GM19395 (cell line): ENCODE data around the gene MAGED4.
"Not testable (repeated sequence)": the region's sequence is repeated elsewhere in the genome, so short reads cannot be mapped to it uniquely, and the experiment has no call there.

Experiments used
- ATAC-seq: cut with Tn5 transposase; IDR thresholded peaks from one replicate; pipeline ENCODE4 v1.9.1; 2021; ENCODE audit warnings: mild to moderate bottlenecking, moderate library complexity; ENCODE audit not compliant: unreplicated experiment

Gene MAGED4, protein sequence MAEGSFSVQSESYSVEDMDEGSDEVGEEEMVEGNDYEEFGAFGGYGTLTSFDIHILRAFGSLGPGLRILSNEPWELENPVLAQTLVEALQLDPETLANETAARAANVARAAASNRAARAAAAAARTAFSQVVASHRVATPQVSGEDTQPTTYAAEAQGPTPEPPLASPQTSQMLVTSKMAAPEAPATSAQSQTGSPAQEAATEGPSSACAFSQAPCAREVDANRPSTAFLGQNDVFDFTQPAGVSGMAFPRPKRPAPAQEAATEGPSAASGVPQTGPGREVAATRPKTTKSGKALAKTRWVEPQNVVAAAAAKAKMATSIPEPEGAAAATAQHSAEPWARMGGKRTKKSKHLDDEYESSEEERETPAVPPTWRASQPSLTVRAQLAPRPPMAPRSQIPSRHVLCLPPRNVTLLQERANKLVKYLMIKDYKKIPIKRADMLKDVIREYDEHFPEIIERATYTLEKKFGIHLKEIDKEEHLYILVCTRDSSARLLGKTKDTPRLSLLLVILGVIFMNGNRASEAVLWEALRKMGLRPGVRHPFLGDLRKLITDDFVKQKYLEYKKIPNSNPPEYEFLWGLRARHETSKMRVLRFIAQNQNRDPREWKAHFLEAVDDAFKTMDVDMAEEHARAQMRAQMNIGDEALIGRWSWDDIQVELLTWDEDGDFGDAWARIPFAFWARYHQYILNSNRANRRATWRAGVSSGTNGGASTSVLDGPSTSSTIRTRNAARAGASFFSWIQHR

DNA sequence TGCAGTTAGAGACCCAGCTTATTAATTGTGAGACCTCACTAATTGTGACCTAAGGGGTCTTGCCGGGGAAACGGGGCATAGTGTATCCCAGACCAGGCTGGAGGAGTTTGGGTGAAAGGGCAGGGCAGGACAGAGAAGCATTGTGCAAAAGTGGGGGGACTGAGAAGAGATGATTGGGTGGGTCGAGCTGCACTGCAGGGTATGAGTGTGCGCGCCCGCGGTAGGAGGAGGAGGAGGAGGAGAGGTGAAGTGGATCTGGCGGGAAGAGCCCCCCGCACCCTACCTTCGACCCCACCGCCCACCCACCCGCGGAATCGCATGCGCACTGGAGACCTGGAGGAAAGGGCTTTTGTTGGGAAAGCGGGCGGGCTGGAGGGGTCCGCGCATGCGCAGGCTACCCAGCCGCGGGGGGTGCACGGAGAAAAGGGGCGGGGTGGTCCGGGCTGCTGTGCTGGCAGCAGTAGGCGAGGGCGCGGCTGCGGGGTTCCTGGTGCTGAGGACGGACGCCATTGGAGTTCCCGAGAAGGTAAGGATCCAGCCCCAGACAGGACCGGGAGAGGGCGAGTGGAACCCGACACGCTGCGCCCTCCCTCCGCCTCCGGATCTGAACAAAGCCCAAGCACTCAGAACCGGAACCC is at the start of gene MAGED4:
MAGED4 (plus strand) TSS at position 449 of the 638 bp plus-strand sequence. CDS start 1,035 bp downstream, outside the sequence.
- ATAC-seq = not testable (repeated sequence)

DNA sequence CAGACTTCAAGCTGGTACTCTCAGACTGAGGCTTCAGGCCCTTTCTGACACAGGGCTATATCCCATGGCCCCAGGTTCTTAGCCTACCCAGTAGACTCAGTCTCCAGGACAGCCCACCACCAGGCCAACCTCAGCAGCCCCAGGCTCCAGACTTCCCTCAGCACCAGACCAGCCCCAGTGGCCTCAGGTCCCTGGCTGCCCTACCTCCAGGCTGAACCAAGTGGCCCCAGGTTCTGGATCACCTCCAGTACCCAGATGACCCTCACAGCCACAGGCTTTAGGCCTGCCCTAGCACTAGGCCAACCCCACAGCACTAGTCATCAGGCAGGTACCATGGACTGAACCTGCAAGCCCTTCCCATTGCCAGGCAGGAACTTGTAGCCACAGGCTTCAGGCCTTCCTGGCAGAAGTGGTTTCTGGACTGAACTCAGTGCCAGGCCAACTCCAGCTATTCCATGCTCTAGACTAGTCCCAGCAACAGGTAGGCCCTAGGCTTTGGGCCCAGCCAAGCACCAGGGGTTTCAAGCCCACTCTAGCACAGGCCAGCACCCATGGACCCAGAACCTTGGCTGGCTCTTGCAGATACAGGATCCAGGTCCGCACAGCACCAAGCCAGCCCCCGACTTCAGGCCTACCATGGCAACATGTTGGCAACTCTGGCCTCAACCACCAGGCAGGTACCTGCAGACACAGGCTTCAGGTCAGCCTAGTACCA is 45.7 kb upstream of the MAGED4 start:
- no peak for ATAC-seq

DNA sequence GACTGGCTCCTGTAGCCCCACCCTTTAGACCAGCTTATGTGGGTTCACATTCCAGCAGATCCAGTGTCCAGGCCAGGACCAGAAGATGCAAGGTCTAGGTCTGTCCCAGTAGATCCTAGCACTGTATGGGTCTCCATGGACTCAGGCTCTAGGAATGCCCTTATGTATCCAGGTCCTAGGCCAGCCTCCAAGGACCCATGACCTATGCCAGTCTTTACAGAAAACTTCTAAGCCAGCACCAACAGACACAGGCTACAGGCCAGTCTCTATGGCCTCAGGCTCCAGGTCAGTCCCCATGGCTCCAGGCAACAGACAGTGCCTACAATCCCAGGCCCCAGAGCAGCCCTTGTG is 45.2 kb upstream of the MAGED4 start:
- ATAC-seq = no peak

DNA sequence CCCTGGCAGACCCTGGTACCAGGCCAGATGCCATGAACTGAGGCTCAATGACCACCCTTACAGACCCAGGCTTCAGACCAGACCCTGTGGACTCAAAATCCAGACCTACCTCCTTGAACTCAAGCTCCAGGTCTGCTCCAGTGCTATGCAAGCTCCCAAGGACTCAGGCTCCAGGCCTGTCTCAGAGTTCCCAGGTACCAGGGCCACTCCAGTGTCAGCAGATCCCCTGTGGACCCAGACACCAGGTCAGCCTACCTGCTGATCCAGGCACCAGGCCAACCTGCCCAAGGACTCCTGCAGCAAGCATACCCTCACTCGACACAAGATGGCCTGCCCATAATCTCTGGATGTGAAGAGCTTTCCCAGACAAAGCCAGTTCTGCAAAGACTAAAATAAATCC is 44.7 kb upstream of the MAGED4 start:
- ATAC-seq = no peak

DNA sequence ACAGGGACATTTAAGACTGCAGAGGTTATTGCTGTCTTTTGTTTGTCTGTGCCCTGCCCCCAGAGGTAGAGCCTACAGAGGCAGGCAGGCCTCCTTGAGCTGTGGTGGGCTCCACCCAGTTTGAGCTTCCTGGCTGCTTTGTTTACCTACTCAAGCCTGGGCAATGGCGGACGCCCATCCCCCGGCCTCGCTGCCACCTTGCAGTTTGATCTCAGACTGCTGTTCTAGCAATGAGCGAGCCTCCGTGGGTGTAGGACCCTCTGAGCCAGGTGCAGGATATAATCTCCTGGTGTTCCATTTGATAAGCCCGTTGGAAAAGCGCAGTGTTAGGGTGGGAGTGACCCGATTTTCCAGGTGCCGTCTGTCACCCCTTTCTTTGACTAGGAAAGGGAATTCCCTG is 34.0 kb upstream of the MAGED4 start:
- ATAC-seq = not testable (repeated sequence)

DNA sequence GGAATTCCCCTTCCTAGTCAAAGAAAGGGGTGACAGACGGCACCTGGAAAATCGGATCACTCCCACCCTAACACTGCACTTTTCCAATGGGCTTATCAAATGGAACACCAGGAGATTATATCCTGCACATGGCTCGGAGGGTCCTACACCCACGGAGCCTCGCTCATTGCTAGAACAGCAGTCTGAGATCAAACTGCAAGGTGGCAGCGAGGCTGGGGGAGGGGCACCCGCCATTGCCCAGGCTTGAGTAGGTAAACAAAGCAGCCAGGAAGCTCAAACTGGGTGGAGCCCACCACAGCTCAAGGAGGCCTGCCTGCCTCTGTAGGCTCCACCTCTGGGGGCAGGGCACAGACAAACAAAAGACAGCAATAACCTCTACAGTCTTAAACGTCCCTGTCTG is 24.5 kb upstream of the MAGED4 start:
- ATAC-seq = not testable (repeated sequence)

DNA sequence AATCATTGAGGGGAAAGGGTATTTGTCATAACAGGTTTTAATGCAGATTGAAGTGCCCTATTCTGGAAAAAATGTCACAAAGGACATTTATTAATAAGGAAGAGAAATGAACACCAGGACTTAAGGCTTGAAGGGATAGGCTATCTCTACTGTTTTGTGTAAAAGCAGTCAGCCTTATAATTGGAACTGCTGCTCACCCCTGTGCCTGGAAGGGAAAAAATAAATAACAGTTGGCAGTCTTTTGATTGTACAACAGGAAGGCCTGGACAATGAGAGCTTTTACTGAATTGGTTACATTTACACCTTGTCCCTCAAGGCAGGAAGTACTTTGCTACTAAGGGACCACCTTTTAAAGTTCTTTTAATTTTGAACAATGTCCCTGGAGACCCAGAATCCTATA is 17.8 kb upstream of the MAGED4 start:
- ATAC-seq = no peak

DNA sequence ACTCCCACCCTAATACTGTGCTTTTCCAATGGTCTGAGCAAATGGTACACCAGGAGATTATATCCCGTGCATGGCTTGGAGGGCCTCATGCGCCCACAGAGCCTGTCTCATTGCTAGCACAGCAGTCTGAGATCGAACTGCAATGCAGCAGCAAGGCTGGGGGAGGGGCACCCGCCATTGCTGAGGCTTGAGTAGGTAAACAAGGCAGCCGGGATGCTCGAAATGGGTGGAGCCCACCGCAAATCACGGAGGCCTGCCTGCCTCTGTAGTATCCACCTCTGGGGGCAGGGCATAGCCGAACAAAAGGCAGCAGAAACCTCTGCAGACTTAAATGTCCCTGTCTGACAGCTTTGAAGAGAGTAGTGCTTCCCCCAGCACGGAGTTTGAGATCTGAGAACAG is 13.6 kb upstream of the MAGED4 start:
- ATAC-seq = not testable (repeated sequence)

DNA sequence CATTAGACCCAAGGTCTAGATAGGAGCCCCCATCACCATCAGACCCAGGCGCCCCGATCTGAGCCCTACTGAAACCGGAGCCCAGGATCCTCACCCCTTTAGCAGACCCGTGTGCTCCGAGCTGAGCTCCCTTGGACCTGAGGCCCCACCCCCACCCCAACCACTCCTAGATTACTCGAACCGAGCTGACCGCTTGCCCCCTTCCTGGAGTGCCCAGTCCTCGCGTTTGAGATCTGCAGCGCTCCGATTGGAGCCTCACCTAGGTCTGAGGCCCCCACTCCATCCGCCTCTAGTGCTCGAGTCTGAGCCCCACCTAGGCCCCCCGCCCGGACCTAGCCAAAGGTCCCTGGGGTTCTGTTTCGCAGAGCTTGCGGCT is 378 bp downstream of the MAGED4 start:
- not testable (repeated sequence) for ATAC-seq

DNA sequence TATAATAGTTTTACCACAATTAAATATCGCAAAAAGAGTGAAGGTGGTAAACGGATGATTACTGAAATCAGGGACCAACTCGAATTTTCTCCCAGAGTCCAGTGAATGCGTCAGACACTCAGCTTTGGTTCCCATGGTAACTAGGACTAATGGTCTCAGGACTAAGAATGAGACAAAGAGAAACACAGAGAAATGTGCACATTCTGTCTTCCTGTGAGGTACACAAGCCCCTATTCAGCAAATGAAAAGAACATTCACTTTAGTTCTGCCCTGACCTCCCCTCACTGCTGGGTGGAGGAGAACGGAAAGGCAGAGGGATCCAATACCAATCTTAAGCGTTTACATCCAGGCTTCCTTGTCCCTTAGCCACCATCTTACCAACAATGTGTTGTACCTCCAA is 26.7 kb downstream of the MAGED4 start:
- not testable (repeated sequence) for ATAC-seq

DNA sequence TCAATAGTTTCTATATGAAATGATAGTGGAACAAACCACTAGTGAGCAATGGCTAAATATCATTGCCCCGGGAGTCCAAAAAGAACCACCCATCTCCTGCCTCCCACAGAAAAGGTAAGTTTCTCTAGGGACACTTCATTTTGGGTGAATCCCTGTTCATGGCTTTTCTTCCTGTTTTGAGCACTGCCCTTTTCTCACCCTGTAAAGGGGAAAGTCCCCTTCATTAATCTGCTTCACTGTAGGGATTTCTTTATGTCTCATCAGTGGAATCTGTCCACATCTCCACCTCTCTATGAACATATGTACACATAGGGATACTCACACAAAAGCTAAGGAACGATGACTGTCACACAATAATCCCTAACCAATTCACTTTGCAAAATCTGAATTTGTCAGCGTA is 28.6 kb downstream of the MAGED4 start:
- no peak for ATAC-seq

DNA sequence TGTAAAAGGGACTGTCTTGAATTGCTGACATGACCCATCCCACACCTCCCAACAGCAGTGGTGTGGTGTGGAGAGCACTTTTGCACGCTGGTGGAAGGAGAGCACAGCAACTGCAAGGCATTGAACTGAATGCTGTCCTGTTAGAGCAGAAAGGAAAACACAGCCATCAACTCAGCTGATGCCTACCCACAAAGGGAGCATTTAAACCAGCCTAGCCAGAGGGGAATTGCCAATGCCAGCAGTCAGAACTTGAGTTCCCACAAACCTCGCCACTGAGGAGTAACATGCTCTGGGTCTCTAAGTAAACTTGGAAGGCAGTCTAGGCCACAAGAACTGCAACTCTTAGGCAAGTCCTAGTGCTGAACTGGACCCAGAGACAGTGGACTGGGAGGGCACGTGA is 31.9 kb downstream of the MAGED4 start:
- no peak for ATAC-seq

DNA sequence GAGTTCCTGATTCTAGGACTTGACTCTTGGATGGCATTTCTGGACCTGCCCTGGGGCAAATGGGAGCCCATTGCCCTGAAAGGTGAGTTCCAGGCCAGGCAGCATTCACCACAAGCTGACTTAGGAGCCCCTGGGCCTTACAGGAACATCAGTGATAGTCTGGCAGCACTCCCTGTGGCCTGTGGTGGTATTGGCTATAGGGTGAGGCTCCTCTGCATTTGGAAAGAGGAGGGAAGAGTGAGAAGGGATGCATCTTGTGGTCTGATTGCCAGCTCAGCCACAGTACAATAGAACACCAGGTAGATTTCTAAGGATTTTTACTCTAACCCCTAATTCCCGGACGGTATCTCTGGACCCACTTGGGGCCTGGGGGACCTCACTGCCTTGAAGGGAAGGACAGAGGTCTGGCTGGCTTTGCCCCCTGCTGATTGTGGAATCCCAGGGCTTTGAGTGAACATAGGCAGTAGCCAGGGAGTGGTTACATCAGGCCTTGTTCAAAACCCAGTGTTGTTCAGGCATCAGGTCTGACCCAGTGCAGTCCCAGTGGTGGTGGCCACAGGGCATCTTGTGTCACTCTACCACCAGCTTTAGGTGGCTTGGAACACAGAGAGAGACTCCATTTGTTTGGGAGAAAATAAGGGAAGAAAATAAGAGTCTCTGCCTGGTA is 32.9 kb downstream of the MAGED4 start:
- no peak for ATAC-seq

DNA sequence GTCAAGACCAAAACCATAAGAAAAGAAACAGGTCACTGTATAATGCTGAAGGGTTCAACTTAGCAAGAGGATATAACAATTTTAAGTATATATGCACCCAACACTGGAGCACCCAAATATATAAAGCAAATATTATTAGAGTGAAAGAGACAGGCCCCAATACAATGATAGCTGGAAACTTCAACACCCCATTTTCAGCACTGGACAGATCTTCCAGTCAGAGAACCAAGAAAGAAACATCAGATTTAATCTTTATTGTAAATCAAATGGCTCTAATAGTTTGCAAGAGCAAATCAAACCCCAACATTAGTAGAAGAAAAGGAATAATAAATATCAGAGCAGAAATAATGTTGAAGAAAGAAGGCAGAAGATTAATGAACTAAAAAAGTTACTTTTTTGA is 36.2 kb downstream of the MAGED4 start:
- no peak for ATAC-seq
